ENCODE measurements around the gene FCHO1.
A peak's percentile ranks its signal among the peaks of the same experiment; 100 is the strongest.
"Not testable (repeated sequence)": the region's sequence is repeated elsewhere in the genome, so short reads cannot be mapped to it uniquely, and the experiment has no call there.

FCHO1 gene

DNA sequence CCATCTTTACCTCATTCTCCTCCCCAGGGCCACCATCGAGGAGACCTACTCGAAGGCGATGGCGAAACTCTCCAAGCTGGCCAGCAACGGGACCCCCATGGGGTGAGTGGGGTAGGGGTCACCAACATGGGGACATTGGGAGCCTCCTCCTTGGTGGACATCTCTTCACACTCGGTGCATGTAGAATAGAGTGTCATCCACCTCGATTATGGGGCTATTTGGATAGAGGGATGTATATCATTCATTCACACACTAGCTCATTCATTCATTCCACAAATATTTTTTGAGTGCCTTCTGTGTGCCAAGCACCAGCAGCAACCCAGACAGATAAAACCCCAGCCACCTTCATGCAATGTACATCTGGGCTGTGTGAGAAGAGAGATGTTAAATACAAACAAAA lies 13.1 kb downstream of the FCHO1 start:
- no peak for DNase-seq

DNA sequence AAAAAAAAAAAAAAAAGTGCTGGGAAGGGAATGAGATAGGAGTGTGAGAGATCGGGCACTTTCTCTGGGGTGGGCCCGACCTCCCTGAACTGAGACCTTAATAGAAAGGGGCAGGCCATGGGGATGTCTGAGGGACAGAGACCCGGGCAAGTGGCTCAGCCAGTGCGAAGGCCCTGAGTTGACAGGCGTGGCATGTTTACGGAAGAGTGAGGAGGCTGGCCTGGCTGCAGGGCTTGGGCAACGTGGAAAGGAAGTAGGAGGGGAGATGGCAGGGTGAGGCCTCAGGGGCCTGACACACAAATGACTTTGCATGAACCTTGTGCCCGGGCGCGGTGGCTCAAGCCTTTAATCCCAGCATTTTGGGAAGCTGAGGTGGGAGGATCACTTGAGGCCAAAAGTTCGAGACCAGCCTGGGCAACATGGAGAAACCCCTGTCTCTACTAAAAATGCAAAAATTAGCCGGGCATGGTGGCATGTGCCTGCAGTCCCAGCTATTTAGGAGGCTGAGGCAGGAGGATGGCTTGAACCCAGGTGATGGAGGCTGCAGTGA lies 13.9 kb downstream of the FCHO1 start:
- no peak for DNase-seq

DNA sequence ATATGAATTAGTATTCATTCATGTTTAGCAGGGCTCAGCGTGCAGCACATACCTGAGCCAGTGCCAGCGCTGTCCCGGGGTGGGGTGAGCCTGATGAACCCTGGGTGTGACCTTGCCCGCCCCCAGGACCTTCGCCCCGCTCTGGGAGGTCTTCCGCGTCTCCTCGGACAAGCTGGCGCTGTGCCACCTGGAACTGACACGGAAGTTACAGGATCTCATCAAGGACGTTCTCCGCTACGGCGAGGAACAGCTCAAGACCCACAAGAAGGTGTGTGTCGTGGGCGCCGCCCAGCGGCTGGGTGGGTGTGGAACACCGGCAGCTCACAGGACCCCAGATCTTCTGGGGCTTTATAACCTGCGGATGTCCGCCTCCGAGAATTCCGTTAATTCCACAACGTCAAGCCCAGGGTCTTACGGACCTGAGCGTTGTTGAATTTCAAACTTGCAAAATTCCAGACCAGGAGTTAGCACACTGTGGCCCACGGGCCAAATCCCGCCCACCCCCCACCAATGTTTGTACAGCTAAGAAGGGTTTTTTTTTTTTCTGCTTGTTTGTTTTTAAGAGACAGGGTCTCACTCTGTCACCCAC lies 15.4 kb downstream of the FCHO1 start:
- DNase-seq, result no peak

DNA sequence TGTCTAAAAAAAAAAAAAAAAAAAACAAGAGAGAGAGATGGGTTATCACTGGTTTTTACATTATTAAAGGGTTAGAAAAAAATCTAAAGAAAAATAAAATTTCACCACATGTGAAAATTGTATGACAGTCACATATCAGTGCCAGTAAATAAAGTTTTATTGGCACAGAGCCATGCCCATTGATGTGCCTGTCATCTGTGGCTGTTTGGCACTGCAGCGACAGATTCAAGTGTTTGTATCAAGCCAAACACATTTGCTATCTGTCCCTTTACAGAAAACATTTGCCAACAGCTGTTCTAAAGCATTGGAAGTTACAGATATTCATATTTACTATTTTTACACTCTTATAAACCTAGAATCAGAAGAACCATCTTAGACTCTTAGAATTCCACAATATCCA lies 16.3 kb downstream of the FCHO1 start:
- DNase-seq, result no peak

DNA sequence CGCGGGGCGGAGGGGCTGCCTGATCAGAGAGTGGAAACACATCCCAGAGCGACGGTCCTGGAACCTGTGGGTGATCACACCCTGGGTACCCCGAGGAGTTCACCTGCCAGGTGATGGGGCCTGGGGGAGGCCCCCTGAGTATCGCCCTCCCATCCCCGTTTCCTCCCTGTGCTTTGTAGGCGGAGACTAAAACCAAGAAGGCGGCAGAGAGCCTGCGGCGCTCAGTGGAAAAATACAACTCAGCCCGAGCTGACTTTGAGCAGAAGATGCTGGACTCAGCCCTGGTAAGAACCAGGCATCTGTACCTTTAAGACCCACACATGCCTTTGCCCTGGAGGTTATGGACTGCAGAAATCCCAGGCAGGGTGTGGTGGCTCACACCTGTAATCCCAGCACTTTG lies 19.3 kb downstream of the FCHO1 start:
- no peak for DNase-seq

DNA sequence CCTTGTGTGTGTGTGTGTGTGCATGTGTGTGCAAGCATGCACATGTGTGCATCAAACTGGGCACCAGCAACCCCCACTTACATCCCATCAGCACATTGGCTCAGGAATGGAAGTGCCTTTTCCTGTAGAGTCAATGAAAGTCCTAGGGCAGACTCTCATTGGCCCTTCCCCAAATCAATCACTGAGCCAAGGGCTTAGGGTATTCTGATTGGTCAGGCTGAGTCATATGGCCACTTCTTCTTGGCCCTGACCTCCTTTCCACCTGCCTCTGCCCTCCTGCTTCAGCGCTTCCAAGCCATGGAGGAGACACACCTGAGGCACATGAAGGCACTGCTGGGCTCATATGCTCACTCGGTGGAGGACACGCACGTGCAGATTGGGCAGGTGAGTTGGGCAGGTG lies 20.9 kb downstream of the FCHO1 start:
- DNase-seq, result no peak

DNA sequence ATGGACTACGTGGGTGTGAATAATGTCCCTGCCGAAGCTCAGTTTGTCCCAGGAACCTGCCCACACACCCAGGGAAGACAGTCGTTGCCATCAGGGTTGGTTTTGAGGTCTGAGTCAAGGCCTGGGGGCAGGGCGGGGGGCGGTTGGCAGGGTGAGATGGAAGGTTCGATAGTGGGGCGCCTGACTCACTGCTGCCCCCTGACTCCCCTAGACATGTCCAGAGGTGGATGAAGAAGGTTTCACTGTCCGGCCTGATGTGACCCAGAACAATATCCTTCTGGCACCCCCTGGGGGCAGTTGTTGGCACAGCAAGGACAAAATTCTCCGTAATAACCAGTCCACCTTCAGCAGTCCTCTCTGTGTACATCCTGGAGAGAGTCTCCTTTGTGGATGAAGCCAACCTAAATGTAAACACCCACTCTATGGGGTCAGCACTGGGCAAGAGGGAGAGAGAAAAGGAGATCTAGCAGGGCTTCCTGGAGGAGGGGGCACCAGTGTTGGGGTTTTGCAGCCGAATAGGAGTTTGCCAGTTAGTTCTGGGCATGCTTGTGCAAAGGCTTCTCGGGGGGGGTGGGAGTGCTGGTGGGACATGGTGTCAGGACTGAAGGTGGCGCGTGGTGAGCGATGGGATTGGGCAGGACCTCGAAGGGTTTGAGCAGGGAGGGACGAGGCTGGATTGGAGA lies 24.1 kb downstream of the FCHO1 start:
- peak; percentile 75 for DNase-seq

DNA sequence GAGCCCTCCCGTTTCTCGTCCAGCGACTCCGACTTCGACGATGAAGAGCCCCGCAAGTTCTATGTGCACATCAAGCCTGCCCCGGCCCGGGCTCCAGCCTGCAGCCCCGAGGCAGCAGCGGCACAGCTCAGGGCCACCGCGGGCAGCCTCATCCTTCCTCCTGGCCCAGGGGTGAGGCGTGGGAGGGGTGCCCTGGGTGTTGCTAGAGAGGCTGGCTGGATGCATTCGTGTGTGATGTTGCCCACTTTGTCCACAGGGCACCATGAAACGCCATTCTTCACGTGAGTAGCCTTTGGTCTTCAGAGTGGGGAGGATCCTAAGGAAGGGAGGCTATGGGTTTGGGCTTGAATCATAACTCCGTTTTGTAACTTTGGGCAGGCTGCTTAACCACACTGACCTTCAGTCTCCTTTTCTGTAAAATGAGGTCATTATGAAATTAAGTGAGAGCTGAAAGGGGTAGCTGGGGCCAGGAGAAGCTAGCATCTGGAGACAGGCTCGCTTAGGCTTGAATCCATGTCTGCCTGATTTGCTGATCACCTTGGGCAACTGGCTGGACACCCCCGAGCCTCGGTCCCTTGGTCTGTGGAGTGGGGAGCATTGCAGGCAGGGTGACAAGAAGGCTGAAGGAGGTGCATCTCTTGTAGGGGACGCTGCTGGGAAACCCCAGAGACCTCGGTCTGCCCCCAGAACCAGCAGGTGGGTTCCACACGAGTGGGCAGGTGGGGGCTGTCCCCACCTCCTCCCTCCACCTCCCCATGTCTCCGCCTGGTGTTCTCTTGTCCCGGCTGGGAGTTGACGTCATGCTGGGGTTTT lies 24.9 kb downstream of the FCHO1 start:
- no peak for DNase-seq

DNA sequence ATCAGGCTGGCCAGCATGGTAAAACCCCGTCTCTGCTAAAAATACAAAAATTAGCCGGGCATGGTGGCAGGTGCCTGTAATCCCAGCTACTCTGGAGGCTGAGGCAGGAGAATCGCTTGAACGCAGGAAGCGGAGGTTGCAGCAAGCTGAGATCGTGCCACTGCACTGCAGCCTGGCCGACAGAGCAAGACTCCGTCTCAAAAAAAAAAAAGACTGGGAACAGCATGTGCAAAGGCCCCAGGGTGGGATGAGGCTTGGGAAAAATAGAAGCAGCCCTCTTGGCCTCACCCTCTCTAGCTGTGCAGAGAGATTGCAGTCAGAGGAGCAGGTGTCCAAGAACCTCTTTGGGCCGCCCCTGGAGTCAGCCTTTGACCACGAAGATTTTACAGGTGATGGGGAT lies 26.6 kb downstream of the FCHO1 start:
- DNase-seq, result not testable (repeated sequence)

DNA sequence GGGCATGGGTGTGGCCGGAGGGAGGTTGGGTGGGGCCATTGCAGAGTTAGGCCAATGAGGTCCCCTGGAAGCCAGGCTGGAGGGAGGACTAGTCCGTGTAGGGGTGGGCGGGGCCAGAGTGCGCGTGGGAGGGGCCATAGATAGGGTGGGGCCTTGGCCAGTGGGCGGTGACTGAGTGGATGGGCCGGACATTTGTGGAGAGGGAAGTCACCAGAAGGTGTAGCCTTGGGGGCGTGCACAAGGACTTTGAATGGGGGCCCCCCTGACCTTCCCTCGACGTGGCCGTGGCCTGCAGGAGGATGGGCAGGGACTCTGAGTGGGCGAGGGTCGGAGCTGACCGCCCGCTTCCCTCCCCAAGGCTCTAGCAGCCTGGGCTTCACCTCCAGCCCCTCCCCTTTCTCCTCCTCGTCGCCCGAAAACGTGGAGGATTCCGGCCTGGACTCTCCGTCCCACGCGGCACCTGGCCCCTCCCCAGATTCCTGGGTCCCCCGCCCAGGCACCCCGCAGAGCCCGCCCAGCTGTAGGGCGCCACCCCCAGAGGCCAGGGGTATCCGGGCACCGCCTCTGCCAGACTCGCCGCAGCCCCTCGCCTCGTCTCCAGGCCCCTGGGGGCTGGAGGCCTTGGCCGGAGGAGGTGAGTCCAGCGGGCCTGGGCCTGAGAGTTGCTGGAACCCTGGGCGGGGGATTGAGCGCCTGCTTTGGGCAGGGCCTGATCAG lies 27.1 kb downstream of the FCHO1 start:
- DNase-seq, result peak; percentile 81

DNA sequence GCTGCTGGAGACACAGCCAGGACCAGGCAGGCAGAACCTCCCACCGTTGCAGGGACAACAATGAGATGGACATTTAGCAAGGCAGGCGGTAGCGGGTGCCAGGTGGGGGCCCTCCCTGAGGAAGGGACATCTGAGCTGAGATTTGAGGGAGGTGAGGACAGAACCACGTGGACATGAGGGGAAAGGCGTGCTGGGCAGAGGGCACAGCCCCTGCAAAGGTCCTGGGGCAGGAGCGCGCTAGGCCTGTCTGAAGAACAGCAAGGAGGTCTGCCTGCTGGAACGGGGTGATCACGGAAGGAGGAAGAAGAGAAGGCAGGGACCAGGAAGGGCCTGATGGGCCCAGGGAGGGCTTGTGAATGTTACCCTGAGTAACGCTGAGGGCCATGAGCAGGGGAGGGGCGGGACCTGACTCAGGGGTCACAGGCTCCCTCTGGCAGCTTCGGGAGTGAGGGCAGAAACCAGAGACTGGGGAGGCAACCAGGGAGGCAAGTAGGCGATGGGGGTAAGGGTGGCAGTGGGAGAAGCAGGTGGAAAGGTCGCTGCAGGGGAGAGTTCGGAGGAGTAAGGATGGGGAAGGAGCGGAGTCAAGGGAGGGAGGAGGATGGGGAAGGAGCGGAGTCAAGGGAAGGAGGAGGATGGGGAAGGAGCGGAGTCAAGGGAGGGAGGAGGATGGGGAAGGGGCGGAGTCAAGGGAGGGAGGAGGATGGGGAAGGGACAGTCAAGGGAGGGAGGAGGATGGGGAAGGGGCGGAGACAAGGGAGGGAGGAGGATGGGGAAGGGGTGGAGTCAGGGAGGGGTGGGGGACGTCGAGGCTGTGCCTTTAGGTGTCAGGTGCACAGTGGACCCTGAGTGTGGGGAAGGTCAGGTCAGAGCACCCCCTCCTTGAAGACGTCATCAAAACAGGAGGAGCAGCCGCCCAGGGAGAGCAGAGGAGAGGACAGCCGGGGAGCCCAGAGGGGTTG lies 28.0 kb downstream of the FCHO1 start:
- no peak for DNase-seq

DNA sequence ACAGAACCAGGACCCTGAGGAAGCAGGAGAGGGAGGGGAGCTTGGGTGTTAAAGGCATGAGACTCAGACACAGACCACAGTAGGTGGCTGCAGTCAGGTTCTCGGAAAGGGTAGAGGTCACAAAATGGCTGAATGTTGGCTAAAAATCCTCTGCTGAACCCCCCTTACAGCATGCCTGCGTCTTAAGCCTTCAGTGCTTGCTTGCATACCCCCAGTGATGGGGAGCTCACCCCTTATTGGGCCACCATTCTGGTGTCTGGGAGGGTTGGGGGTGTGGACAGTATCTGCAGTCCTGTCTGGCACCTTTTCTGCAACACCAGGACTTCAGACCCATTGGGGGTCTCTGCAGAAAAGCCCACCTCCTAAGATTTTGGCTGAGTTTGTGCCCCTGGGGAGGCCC lies 29.5 kb downstream of the FCHO1 start:
- DNase-seq, result no peak

DNA sequence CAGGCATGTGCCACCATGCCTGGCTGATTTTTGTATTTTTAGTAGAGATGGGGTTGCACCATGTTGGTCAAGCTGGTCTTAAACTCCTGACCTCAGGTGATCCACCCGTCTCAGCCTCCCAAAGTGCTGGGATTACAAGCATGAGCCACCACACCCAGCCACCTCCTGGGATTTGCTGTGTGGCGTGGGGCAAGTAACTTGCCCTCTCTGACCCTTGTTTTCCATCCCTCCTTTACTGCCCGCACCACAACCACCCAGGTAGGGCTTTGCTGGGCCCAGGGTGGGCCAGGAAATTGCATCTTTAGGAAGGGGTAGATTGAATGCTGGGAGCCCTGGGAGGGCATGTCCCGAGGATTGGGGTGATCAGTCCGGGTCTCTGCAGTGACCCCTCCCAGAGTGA lies 32.4 kb downstream of the FCHO1 start:
- DNase-seq, result not testable (repeated sequence)

DNA sequence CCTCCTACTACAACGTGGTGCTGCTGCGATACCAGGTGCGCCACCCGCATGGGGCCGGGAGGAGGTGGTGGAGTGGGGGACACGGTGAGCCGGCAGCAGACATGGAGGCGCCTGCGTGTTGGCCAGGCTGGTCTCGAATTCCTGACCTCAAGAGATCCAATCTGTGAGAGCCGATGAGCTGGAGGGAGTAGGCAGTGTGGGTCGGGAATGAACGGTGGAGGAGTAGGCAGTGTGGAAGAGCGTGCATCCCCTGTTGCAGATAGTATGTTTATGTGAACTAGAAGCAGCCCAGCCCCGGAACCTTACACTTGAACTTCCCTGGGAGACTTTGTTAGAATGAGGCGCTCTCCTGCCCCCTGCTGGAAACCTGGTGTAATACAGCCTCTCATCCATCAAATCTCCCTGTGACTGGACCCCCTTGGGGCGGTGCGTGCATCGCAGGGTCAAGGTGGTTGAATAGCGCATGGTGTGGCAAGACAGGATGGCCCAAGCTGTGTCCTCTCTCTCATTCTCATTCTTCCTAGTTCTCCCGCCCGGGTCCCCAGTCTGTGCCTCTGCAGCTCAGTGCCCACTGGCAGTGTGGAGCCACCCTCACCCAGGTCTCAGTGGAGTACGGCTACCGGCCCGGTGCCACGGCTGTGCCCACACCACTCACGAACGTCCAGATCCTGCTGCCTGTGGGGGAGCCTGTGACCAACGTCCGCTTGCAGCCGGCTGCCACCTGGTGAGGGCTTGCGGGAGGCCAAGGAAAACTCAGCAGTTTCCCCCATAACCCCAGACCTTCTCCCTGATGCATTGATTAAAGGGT lies 33.1 kb downstream of the FCHO1 start:
- peak; percentile 89 for DNase-seq

DNA sequence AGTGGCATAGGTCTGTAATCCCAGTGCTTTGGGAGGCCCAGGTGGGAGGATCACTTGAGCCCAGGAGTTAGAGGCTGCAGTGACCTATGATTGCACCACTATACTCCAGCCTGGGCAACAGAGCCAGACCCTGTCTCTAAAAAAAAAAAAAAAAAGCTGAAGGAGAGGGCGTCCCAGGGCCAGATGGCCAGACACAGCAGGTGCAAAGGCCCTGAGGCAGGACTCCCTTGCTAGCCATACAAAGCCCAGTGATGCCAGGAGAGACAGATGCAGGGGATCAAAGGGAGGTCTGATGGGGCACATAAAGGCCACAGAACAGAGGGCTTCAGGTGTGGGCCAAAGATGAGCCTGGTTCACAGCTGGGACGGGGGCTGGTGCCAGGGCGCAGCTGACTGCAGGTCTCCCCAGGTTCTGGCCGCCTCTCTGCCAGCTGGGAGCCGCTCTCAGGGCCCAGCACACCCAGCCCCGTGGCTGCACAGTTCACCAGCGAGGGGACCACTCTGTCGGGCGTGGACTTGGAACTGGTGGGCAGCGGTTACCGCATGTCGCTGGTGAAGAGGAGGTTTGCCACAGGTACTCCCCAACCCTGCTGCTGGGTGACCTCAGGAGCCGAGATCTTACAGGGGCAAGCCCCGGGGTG lies 36.1 kb downstream of the FCHO1 start:
- no peak for DNase-seq

DNA sequence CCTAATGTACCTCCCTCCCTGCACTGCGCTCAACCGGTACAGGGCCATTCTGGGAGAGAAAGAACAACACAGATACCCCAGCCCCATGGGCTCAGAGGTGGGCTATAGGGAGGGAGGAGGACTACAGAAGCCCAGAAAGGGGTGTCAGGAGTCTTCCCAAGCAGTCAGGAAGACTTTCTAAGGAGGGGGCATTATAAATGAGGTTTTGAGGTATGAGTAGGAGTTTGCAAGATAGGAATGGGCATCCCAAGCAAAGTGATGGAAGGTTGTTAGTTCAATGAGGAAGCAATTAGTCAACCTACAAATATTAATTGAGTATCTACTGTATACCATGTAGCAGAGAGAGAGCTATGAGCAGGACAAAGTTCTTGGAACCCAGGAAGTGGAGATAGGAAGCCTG lies 37.4 kb downstream of the FCHO1 start:
- no peak for DNase-seq

DNA sequence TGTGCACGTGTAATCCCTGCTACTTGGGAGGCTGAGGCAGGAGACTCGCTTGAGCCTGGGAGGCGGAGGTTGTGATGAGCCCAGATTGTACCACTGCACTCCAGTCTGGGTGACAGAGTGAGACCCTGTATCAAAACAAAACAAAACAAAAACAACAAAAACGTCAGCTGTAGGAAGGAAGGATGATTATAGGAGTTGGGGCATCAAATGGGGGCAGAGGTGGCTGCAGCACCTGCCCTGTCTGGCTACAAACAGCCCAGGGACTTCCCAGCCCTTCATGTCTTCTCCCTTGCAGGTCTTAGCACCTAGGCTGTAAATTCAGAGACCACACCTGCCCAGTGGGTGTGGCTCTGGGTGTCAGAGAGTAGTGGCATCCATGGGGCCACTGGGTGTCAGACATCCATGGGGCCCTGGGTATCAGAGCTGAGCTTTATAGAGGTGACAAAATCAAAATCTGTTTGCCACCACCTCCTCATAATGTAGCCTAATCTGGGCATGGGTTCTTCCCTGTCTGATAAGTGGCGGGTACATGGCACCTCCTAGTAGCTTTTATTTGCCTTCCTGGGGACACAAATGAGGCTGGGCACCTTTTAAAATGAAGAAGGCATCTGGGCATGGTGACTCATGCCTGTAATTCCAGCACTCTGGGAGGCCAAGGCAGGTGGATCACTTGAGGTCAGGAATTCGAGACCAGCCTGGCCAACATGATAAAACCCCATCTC lies 38.9 kb downstream of the FCHO1 start:
- DNase-seq, result no peak

DNA sequence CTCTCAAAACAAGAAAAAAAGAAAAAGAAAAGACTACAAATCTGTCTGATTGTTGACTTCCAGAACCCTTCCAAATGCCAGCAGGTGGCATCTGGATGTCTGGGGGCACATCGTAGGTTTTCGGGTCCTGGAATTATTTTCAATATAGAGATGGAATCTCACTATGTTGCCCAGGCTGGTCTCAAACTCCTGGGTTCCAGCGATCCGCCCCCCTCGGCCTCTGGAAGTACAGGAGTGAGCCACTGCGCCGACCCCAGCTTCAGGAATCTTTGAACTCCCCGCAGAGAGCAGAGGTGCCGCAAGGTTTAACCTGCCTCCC lies 43.1 kb downstream of the FCHO1 start:
- DNase-seq, result no peak

DNA sequence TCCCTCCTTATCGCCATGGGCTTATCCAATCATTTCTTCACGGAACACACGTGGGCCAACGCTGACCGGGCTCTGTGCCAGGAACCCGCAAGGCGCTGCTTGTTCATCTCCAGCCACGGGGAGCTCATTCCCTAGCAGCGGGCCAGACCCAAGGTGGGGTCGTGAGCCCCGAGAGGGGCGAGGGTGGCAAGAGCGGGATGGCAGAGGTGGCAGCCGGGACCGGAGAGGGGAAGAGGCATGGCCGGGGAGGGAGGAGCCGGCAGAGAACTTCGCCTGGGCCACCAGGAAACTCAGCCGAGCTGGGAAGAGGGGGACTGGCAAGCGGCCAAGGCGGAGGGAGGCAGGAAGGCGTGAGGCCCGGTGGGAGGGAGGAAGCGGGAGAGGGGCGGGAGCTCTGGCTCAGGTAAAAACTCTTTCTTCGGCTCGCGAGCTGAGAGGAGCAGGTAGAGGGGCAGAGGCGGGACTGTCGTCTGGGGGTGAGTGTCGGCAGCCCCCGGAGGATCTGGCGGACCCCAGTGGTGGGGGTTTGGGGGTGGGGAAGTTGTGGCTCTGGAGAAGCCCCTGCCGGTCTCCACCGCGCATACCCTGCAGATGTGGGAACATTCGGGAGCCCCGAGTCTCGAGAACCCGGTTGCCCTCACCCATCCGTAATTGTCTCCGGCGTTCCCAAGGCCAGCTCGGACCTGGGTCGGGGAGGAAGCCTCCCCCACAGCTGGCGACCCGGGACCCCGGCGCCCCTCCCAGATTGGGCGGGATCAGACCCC lies 43.6 kb downstream of the FCHO1 start, which contains the start of gene B3GNT3:
Gene B3GNT3, plus strand, starts transcription at position 408 of the 764 bp plus-strand sequence. CDS start 12,670 bp downstream, outside the sequence.
- no peak for DNase-seq

Data from stimulated activated CD8-positive, alpha-beta memory T cell treated with anti-CD3 and anti-CD28 coated beads, Interleukin-4, amount 100 ng/mL, for 48 hours (primary cell).